Peyer's patch (tissue), 4 donors: ENCODE measurements around the gene STK36.
"Not testable (repeated sequence)": the region's sequence is repeated elsewhere in the genome, so short reads cannot be mapped to it uniquely, and the experiment has no call there.

Experiments
- POLR2A ChIP-seq, 2 donors: fragments of 450-650 bp; IDR thresholded peaks; one replicate each; pipeline ENCODE4 v1.5.1; 2017; ENCODE audit warnings: antibody characterized with exemption in 2 of 2, mild to moderate bottlenecking in 2 of 2, moderate library complexity in 2 of 2
- TF ChIP-seq, protein P1 (sequence below), 6 experiments: fragments of 450-650 bp in 4 of 6; fragments of 200-600 bp in 2 of 6; sonication (generic) in 1 of 6; IDR thresholded peaks; one replicate each; pipeline ENCODE4 v1.5.1; 2017 to 2019; ENCODE audit warnings: antibody characterized with exemption in 6 of 6, mild to moderate bottlenecking in 3 of 6, moderate library complexity in 1 of 6

DNA sequence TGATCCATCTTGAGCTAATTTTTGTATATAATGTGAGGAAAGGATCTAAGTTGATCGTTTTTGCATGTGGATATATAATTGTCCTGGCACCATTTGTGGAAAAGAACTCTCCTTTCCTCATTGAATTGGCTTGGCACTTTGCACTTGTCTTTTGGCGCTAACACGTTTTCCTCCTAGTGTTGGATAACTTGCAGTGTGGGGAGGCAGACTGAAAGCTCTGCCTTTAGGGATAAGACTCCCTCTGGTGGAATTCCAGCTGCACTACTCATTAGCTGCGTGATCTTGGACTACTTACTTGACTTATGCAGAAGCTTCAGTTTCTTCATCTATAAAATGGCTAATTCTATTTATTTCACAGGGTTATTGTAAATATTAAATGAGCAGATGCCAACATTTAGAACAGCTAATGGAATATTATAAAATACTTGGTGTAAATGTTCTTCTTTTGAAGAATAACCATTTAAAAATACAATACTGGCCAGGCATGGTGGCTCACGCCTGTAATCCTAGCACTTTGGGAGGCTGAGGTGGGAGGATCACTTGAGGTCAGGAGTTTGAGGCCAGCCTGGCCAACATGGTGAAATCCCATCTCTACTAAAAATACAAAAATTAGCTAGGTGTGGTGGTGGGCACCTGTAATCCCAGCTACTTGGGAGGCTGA lies 15.6 kb downstream of the STK36 start:
- TF ChIP-seq, protein P1, sequence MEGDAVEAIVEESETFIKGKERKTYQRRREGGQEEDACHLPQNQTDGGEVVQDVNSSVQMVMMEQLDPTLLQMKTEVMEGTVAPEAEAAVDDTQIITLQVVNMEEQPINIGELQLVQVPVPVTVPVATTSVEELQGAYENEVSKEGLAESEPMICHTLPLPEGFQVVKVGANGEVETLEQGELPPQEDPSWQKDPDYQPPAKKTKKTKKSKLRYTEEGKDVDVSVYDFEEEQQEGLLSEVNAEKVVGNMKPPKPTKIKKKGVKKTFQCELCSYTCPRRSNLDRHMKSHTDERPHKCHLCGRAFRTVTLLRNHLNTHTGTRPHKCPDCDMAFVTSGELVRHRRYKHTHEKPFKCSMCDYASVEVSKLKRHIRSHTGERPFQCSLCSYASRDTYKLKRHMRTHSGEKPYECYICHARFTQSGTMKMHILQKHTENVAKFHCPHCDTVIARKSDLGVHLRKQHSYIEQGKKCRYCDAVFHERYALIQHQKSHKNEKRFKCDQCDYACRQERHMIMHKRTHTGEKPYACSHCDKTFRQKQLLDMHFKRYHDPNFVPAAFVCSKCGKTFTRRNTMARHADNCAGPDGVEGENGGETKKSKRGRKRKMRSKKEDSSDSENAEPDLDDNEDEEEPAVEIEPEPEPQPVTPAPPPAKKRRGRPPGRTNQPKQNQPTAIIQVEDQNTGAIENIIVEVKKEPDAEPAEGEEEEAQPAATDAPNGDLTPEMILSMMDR (IDR thresholded peaks at IDR 0.05), result peak; percentile 21 to 92 (median 72)
- not testable (repeated sequence) for TF ChIP-seq POLR2A (IDR thresholded peaks at IDR 0.05)
